HG02678 (cell line): ENCODE results near the gene NDUFV1.
"Not testable (repeated sequence)": the region's sequence is repeated elsewhere in the genome, so short reads cannot be mapped to it uniquely, and the experiment has no call there.

ENCODE experiments used
- ATAC-seq: cut with Tn5 transposase; IDR thresholded peaks from one replicate; pipeline ENCODE4 v1.9.1; 2021; ENCODE audit warnings: mild to moderate bottlenecking, moderate library complexity; ENCODE audit not compliant: unreplicated experiment

NDUFV1 gene

DNA sequence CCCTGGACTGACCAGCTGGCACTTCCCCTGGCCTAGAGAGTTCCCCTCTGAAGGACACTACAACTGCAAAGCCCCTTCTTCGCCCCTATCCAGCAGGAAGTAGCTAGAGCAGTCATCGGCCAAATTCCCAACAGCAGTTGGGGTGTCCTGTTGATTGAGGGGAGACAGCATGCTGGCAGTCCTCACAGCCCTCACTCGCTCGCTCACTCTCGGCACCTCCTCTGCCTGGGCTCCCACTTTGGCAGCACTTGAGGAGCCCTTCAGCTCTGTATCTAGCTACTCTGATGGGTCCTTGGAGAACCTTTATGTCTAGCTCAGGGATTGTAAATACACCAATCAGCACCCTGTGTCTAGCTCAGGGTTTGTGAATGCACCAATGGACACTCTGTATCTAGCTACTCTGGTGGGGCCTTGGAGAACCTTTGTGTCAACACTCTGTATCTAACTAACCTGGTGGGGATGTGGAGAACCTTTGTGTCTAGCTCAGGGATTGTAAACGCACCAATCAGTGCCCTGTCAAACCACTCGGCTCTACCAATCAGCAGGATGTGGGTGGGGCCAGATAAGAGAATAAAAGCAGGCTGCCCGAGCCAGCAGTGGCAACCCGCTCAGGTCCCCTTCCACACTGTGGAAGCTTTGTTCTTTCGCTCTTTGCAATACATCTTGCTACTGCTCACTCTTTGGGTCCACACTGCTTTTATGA, 19.5 kb downstream of the NDUFV1 start:
- ATAC-seq: not testable (repeated sequence)

DNA sequence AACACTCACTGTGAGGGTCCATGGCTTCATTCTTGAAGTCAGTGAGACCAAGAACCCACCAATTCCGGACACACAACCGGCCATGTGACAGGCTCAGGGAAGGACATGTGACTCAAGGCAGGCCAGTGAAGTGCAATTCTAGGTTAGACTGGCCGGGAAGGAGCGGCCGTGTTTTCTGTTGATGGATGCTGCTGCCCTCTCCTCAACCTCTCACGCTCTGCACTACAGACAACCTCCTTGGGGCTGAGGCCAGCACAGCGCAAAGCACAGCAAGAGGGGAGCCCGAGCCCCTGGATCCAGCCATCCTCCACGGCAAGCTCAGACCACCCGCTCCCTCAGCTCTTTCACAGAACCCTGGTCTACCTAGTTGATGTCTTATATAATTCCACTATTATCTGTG, 20.2 kb downstream of the NDUFV1 start:
- ATAC-seq: no peak

DNA sequence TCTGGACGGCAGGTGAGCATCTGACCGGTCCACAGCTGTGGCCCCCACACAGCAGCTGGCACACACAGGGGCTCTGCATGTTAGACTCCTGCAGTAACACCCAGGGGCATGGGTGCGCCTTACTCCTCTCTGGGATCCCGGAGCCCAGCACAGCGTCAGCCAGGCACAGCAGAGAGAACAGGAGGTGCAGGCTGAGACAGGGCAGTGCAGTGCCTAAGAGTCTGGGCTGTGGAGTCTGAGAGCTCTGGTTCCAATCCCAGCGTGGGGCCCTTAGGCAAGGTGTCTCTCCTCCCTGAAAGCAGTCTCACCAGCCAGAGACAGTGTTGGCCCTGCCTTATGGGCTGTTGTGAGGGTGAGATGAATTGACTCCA, 20.7 kb downstream of the NDUFV1 start:
- no peak for ATAC-seq

DNA sequence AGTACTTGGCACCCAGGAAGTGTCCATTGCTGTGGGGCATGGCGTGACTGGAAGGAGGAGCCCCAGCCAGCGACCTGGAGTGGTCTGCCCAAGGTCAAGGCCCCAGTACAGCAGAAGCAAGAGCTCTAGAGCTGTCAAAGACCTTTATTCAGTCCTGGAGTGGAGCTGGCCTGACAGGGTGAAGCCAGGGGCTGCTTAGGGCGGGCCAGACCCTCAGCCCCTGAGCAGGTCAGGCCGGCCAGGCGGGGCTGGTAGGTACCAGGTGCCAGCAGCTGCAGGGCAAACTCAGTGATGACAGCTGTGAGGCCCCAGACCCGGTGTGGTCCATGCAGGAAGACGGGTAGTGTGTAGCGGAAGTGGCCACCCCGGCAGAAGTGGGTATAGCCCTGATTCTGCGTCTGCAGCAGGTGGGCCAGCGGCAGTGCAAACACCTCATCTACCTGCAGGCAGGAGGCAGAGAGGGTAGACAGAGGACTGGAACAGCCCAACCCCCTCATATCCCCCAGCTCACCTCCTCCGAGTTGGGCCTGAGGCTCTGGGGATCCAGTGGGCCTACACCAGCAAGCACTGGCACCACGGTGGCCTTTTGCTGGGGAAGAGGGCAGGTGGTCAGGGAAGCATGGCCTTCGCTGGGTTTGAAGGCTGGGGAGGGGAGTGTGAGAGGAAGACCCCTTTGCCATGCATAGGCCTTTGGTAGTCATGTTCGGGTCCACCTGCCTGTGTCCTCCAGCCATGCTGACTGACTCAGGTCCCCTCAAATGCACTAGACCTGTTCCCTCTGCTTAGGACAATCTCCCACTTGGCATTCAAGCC, 21.3 kb downstream of the NDUFV1 start:
- ATAC-seq: no peak

DNA sequence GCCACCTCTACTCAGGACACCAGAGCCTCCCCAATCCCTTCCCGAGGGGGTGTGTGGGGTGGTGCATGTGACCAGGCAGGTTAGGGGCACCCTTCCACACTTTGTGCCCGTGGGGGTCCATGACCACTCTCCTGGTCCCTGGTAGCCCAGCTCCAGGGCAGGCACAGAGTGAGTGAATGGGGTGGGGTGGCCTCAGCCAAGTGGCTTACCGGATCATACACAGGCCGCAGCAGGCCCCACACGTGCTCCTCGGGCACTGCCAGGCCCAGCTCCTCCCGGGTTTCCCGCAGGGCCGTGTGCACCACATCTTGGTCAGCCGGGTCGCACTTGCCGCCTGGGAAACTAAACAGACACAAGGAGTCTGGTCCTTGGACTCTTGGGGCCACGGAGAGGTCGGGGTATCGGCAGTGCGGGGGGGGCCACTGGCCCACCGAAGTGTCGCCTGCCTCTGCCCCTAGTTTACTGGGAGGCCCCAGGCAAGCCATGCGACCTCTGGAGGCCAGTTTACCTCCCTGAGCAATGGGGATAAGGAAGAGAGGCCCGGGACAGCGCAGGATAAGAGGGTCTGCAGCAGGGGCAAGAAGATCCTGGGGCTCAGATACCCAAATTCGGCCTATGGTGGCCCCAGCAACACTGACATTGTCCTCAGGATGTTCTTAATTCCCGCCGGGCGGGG, 22.1 kb downstream of the NDUFV1 start:
- no peak for ATAC-seq

DNA sequence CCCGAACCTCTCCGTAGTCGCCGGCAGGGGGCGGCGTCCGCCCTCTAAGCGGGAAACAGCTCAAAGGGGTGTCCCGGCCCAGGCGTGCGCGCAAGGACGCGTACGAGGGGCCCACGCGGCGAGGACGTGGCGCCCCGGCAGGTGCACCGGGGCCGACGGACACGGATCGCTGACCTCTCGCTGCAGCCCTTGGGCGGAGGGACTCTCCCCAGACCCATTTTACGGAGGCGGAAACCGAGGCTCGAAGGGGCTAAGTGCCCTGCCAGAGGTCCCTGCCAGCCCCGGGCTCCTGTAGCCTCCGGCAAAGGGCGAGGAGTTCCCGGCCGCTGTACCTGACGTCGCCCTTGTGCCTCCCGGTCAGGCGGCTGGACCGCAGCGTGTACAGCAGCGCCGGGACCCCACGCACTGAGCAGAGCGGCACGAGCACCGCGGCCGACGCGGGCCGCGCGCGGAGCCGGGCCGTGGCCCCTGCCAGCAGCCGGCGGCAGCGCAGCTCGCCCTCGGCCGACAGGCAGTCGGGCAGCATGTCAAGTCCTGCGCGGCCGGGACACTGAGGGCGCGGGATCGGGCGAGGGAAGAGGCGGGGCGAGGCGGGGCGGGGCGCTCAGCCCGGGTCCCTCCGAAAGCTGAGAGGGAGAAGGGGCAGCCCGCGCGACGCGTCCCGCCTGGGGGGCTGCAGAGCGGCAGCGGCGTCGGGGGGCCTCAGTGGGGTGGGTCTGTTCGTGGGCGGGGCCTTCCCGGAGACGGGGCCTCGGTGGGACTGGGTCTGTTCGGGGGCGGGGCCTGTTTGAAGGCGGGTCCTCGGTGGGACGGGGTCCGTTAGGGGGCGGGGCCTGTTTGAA, 22.9 kb downstream of the NDUFV1 start, which contains the start of gene NUDT8:
TSS of gene NUDT8 (minus strand) at position 552 of the 842 bp plus-strand sequence. CDS start at position 526, 26 bp downstream.
- ATAC-seq: peak; percentile 40

DNA sequence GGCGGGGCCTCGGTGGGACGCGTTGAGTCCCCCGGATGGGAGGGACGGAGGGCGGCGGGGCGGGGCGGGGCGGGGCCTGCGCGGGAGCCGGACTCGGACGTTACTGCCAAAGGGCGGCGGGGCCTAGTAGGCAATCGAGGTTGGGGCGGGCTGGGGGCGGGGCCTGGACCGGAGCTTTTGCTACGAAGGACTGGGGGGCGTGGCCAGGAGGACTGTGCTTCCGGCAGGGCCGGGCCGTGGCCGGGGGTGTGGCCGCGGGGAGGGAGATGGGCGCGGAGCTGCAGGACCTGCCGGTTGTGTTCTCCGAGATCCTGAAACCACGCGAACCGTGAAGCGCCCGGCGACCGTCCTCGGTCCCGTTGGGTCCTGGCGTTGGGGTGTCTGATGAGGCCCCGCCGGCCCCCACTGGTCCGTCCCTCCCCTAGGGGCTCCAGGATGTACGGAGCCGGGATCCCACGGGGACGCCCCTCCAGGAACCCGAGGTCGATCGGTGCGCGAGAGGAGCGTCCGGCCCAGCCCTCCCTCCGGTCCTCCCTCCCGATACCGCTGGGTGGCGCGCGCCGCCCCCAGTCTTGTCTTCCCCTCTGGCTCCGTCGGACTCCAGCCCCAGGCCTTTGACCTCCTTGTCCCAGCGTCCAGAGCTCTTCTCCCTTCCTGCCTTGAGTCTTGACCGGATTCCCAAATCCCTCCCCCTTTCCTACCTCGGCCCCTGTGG, 23.6 kb downstream of the NDUFV1 start:
- ATAC-seq: peak; percentile 65

DNA sequence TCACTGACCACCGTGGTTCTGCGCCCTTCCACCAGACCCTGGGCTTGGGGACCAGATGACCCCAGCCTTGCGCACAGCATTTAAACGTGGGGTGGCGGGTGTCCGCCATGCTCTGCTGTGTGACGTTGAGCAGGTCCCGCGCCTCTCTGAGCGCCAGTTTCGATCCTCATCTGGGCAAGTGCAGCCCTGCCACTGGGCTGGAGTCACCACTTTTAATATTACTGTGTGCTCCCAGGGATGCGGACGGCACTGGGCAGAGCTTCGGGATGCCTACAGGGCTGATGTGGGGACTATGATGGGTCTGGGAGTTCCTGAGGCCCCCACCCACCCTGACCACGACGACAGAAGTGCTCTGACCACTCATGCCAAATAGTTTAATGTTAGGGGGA, 24.2 kb downstream of the NDUFV1 start:
- no peak for ATAC-seq

DNA sequence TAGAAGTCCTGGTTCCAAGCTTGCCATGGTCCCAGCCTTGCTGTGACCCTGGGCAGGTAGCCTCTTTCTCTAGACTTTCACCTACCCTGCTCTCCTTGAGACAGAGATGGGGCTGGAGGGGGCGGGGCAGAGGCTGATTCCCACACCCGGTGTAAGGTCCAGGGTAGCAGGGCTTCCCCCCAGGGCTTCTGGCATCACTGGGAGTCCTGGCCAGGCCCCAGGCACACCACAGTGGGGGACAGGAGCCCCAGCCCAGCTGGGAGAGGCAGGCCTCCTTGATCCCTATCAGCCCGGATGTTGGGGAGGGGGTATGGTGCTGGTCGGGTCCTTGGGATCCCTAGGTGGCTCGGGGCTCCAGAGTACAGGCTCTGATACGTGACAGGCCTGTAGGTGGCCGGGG, 24.7 kb downstream of the NDUFV1 start:
- ATAC-seq: no peak

DNA sequence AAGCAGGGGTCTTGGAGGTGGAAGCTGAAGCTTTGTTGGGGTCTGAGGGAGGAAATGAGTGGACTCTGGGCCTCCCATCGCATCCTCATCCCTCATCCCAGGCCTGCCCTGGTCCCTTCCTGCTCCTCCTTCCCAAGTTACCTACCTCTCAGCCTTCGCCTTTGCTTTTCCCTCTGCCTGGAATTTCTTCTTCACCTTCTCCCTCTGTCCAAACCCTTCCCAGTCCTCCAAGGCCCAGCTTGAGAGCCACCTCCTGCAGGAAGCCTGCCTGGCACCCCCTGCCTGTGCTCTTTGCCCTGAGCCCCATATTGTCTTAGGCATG, 25.1 kb downstream of the NDUFV1 start:
- ATAC-seq: no peak

DNA sequence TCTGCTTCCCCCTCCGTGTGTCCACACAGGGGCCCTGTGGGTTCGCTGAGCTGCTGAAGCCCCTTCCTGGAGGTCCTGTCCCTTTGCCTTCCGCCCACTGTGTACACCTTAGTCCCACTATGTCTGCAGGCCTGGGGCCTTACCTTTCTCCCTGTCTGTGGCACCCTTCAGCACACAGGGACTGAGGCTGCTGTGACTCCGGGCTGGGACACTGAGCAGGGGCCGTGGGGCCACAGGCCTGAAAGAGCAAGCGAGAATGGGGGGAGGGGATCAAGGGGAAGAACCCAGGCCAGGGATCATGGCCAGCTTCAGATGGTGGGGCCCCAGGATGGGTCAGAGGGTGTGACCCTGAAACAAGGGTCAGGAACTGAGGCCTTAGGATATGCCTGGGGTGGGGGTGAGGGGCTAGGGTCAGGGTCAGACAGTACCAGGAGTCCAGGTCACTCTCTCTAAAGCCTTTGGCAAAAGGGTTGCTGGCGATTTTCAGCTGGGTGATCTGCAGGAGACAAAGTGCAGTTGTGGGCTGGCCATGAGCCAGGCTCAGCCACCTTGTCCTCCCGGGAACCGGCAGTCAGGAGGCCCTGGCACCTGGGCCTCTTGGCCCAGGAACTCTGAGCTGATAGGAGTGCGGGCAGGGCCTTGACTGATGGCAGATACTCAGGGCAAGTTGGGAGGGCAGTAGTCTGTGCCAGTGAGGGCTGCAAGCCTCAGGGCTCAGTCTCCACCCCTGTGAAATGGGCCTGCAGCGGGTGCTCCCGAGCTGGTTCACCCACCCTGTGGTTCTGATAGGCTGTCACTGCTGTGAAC, 25.6 kb downstream of the NDUFV1 start:
- ATAC-seq: no peak

DNA sequence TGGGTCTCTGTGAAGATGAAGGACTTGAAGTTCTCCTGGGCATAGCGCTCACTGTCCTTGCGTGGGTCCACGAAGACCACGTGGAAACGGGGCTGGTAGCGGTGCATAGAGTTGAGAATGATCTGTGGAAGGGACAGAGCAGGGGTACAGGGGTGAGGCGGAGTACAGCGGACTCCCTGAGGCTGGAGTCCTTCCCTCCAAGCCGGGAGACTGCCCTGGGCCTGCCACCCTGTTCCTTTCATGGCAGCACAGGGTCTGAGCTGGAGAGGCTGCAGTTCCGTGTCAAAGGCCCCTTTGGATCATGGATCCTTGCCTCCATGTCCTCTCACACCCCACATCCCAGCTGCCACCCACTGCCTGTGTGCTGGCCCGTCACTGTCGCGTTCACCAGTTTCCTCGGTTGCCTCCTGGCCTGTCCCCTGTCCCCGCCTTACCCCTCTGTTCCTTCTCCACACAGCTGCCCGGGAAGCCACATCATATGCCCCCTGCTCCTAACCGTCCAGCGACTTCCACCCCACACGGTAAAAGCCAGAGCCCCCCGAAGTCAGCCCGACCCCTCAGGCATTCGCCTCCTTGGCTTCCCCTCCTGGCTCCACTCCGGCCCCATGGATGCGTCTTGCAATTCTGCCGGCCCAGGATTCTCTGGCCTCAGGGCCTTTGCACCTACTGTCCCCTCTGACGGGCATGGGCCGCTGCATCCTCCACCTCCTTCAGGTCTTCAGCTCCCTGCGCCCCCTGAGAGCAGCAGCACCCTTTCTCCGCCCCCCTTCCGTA, 26.4 kb downstream of the NDUFV1 start:
- ATAC-seq: no peak

DNA sequence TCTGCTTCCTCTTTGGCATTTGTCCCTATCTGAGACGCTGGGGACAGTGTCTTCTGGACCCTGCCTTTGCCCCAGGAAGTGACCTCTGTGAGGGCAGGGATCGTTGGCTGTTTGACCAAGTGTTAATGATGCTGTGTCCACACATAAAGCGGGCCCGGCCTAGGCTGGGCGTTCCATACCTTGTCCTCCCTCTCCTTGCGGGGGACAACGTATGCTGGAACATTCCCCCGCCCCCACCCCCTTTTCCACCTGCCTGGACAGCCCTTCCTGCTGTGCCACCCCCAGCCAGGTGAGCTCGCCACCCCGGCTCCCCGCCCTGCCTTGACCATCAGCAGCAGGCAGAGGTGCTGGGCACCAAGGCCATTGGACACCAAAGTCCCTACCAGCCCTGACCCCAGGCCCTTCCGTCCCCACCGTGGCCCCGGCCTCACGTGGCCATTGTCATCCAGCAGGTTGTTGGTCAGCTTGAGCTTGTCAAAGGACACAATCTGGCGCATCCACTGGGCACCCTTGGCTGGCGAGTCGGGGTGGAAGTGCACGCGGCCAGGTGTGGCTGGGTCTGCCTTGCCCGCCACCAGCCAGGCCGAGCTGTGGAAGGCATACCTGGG, 27.1 kb downstream of the NDUFV1 start:
- ATAC-seq: no peak

DNA sequence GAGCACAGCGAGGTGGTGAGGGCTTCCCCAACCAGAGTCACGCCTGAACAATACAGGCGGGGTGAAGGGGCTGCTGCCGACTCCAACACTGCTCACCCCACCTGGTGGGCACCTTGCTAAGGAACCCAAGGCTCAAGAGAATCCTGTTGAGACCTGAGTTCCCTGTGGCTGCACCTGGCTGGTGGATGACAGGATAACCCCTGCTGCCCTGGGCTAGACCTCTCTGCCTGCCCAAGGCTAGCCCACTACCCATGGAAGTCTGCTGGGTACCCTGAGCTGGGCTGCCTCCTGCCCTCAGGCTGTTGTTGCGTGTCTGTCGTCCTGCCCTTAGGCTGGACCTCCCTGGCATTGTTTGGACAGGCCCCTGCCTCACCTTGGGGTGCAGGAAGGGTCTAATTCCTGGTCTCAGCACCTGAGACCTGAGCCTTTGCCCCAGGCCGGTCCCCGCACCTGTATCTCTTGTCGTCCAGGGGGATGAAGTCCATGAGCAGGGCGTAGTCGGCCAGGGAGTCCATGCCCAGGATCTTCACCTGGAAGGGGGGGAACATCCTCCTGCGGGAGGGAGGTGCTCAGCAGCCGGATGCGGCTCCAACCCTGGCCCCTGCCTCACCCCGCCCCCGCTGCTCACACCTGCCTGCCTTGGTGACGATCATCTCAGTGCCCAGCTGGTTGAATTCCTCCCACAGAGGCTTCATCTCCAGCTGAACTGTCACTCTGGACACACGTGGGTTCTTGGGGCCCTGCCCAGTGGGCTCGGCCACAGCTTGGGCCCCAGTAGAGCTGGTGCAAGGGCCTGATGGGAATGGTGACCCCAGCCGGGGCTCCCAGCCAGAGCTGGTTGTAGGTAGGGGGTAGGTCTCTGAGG, 27.9 kb downstream of the NDUFV1 start:
- no peak for ATAC-seq

DNA sequence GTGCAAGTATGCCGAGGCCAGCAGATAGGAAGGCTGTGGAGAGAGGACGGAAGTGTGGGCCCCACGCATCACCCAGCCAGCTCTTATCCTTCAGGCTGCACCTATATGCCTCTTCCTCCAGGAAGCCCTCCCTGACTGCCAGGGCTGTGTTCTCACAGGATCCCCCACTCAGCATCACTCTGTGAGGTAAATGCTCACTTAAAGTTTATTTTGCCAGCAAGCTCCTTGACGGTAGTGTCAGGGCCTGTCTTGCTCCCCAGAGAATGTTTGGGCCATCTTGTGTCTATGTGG, 28.4 kb downstream of the NDUFV1 start:
- no peak for ATAC-seq

DNA sequence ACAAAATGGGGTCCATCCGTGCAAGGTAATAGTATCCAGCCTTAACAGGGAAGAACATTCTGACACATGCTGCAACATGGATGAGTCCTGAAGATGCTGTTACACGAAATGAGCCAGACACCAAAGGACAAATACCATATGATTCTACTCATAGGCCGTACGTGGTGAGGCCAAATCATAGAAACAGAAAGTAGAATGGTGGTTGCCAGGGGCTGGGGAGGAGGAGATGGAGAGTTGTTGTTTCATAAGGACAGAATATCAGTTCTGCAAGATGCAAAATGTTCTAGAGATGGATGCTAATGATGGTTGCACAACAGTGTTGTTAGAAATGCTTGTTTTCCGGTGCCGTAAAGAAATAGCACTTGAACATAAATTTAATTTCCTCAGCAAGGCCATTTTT, 30.2 kb downstream of the NDUFV1 start:
- no peak for ATAC-seq

DNA sequence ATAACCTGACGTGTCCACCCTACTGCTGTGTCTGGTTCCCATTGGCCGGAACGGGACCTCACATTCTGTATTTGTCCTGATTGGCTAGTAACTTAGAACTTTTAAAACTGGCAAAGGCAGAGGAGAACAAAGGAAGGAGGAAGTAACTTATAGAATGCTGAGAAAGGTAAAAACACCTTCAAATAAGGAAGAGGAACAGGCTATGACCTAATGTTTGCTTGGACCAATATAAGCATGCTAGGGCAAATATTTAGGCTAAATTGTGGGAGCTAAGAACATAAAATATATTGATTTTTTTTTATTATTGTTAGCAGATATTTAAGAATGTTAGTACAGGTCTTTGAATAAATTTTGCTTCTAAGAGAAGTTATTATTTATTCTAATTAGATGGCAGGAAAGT, 30.7 kb downstream of the NDUFV1 start:
- ATAC-seq: not testable (repeated sequence)
